NCI-H1092 (cell line): ENCODE data around the gene GALNT13.

ENCODE experiments used
- DNase-seq: peaks from one replicate; lab custom pipeline; 2025; lab: John Stamatoyannopoulos, UW

Gene GALNT13

GRCh38 chr2:154306266-154306970 is 434.7 kb downstream of the GALNT13 start:
- DNase-seq: no peak

- no peak for DNase-seq
These were observed 435.3 kb downstream of the GALNT13 start for GRCh38 chr2:154307007-154307406.

GRCh38 chr2:154324601-154325000 is 452.9 kb downstream of the GALNT13 start:
- no peak for DNase-seq

DNA sequence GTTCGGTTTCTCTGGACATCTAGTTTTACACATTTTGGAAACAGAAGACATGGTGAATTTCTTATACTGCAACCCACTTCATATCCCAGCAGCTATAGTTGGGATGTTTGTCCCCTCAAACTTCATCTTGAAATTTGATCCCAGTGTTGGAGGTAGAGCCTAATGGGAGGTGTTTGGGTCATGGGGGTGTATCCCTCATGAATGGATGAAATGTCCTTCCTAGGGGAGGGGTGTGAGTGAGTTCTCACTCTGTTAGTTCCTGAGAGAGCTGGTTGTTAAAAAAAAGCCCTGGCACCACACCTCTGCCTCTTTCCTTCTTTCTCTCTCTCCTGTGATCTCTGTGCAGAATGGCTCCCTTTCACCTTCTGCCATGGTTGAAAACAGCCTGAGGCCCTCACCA is 457.8 kb downstream of the GALNT13 start:
- no peak for DNase-seq

- DNase-seq: no peak
These were observed 460.1 kb downstream of the GALNT13 start for GRCh38 chr2:154331784-154332183.

DNA sequence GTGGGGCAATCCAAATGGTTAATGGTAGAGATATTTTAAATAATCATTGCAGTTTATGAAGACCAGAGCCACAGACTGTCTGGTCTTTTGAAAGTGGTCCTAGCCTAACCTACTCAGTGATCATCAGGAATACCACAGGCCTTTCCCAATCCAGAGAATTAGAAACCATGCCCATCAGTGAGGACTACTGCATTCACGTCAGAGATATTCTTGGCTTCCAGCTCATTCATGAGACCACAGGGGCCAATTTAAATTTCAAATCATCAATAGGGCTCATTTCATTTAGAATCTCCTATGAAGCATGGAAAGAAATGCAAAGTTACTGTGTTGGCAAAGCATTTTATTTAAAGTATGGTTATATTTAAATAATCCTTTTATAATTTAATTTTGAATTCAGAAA is 464.5 kb downstream of the GALNT13 start:
- DNase-seq: no peak

GRCh38 chr2:154338352-154338967 is 466.7 kb downstream of the GALNT13 start:
- no peak for DNase-seq

GRCh38 chr2:154343282-154343681 is 471.6 kb downstream of the GALNT13 start:
- DNase-seq: no peak

GRCh38 chr2:154350911-154351310 is 479.2 kb downstream of the GALNT13 start:
- DNase-seq: no peak

- DNase-seq: no peak
These were observed 489.6 kb downstream of the GALNT13 start for GRCh38 chr2:154361276-154361675.

GRCh38 chr2:154368153-154368552 is 496.4 kb downstream of the GALNT13 start:
- DNase-seq: no peak

GRCh38 chr2:154370873-154371272 is 499.2 kb downstream of the GALNT13 start:
- DNase-seq: no peak

DNA sequence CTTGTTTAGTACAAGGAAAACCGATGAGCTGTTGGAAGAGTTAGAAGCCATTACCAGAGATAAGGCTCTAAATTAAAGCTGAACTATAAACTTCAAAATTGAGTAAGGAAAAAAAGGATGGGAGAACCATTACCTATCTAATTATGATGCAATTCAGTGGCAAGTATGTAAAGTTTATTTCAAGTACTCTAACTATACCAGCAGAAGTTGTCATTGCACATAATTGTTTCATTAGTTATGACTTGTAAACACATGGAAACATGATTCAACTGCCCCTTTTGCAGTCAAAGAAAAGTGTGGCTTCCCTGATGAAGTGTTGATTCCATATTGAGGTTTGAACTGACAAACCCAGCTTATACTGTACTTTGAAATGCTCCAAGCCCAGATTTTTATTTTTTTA is 502.7 kb downstream of the GALNT13 start:
- no peak for DNase-seq

- peak; percentile 3 for DNase-seq
These were observed 503.8 kb downstream of the GALNT13 start for GRCh38 chr2:154375579-154375931.

DNA sequence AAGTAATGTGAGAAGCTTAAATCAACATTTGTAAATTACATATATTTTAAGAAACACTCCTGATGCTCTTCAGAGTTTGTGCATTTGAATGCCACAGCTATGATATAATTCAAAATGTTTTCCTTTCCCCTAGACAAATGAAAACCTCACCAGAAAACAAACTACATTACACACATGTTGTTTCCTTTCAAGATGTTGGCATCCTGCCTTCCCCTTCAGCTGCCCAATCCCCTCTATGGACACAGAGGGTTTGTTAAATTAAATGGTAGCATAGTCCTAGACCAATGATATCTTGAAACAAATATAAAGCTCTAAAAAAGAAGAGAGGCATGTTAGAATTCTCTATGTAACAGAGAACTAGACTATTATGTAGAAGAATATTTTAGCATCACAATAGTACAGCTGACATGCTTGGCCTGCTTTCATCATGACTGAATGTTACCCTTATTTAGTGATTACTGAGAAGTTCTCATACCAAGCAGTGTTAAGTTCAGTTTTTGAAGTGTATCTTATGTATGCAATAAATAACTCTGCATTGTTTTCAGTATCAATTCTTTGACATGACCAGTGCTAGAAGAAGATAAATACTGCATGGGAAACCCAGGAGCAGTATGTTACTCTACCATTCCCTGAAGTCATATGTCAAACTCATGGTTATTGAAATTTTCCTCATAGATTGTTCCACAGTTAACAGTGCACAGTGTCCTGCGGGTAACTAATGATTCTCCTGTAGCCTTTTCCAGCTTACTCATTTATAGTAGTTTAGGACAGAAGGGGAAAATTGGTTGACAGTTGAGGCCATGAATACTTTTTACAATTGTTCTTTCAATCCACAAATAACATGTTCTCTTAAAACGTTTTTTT is 510.4 kb downstream of the GALNT13 start:
- no peak for DNase-seq

DNA sequence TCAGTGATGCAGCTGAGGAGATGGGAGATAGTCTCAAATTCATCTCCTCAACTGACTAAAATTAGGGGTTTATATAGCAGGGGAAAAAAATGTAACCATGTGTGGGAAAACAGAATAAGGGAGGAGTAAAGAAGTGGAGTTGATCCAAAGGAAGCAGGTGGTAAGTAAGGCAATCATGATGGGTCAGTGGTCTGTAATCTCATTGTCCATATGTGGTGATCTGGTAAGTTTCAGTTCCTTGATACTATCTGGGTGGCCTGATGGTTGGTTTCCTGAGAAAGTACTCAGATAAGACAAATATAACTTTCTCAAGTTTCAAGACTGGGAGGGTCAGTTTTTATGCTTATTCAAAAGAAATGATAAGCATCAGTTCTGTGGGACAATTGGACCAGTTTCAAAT is 514.5 kb downstream of the GALNT13 start:
- no peak for DNase-seq

- DNase-seq: no peak
These were observed 519.3 kb downstream of the GALNT13 start for GRCh38 chr2:154391051-154391450.

GRCh38 chr2:154392256-154392655 is 520.5 kb downstream of the GALNT13 start:
- DNase-seq: no peak

- no peak for DNase-seq
These were observed 522.9 kb downstream of the GALNT13 start for GRCh38 chr2:154394600-154394999.

DNA sequence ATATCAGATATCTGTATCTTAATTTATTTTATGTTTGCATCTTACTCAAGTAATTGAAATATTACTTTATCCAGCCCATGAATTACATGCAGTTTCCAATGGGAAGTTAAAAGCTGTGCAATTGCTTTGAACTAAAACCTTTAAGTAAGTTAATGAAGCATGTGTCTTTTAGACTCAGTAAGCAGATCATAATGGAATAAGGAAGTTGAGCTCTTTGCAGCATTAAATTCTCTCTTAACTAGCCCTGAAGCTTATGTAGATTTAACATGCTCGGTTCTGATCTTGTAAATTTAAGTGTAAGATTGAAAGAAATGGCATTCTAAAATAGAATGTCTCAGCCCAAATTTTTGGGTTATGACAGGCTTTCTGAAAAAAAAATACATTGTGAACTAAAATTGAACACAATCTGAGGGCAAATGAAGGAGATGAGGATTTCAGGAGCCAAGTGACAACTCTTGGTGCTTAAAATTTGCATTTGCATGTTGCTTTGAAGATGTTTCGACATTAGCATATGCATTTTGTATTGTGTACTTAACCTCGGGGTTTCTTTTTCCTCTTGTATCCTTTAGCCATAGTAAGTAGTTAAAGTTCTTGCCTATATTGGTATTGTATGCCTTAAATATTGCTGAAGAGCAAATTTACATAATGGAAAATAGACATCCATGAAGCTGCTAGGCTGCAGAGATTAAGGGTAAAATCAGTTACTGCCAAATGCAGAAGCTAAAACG is 529.0 kb downstream of the GALNT13 start:
- DNase-seq: no peak

- DNase-seq: no peak
These were observed 530.5 kb downstream of the GALNT13 start for GRCh38 chr2:154402213-154402612.

DNA sequence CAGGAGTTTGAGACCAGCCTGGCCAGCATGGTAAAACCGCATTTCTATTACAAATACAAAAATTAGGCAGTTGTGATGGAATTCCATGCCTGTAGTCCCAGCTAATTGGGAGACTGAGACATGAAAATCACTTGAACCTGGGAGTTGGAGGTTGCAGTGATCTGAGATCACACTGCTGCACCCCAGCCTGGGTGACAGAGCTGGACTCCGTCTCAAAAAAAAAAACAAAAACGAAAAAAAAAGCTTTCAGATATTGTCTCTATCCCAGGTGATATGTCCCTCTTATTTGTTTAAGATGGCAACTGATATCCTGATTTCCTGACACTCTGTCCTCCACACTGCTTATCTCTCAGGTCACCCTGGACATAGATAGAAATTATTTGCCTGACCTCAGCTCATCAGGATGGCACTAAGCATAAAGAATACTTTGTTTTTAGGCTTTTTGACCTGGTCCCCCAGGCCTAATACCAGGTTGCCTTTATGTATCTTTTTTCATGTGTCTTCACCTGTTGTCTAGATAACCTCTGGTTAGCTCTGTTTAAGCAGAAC is 531.6 kb downstream of the GALNT13 start:
- no peak for DNase-seq
